Measurements from ENCODE around the gene LUC7L3. TPM values are rescaled to one million over a fixed set of nuclear protein-coding genes. Genes with fewer than 3 reads are reported as not detected.

LUC7L3 gene, protein sequence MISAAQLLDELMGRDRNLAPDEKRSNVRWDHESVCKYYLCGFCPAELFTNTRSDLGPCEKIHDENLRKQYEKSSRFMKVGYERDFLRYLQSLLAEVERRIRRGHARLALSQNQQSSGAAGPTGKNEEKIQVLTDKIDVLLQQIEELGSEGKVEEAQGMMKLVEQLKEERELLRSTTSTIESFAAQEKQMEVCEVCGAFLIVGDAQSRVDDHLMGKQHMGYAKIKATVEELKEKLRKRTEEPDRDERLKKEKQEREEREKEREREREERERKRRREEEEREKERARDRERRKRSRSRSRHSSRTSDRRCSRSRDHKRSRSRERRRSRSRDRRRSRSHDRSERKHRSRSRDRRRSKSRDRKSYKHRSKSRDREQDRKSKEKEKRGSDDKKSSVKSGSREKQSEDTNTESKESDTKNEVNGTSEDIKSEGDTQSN
- total RNA-seq (2021), result 185 and 194 TPM in 2 replicates
- percentile 99 among the genes with signal in this experiment for Bru-seq, nascent RNA
- percentile 99 among the genes with signal in this experiment for BruChase-seq, experiment 1, labeled RNA remaining after a 2-hour chase
- percentile 98 among the genes with signal in this experiment for BruChase-seq, experiment 2, labeled RNA remaining after a 6-hour chase
- long read RNA-seq, full-length matches to known transcripts, result 126 of 221 reads
- long read RNA-seq, partial matches to known transcripts, result 55 of 221 reads
- long read RNA-seq, other reads (novel, unspliced or antisense), result 40 of 221 reads

DNA sequence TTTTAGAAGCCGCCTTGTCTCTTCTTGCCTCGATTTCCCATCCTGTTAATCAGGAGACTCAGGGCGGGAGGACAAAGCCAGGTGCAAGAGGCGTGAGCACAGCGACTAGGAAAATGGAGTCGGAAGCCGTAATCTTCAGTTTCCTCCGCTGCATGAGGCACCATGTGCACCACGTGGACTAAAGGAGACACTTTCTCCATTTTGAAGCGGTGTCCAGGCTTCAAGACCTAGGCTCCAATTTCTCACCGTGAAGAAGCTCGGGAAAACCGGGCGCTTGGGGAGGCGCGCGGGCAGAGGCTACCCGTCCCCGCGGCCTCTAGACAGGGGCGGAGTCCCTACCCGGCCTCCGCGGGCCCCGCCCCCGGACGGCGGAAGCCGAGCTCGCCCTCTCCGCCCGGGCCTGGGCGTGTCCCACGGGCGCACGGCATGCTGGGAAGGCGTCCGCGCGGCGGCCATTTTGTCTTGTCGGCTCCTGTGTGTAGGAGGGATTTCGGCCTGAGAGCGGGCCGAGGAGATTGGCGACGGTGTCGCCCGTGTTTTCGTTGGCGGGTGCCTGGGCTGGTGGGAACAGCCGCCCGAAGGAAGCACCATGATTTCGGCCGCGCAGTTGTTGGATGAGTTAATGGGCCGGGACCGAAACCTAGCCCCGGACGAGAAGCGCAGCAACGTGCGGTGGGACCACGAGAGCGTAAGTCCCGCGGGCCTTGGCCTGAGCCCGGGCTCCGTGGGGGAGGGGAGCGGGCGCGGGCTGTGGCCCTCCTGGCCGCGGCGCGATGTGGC lies at the start of gene LUC7L3:
Gene LUC7L3, plus strand, starts transcription at position 460 of the 780 bp plus-strand sequence. Its CDS starts 130 bp downstream, at position 590.
- Histone ChIP-seq H3K4me1 (ENCODE audit: insufficient read depth, low read length, poor library complexity, severe bottlenecking) (peaks cover 22% of the 10 kb centered on the region), H3K36me3 (ENCODE audit: insufficient read depth, low read length, poor library complexity, severe bottlenecking) (no peaks in the 10 kb centered on the region), H3K27ac (ENCODE audit: low read depth, low read length, poor library complexity, severe bottlenecking) (peak within 1 kb of the TSS; percentile 98), H3K27me3 (replicated peaks; ENCODE audit: insufficient read depth, low read depth, low read length, poor library complexity) (no peaks in the 10 kb centered on the region), H3K9me3 (ENCODE audit: low read depth, low read length, poor library complexity, severe bottlenecking) (no peaks in the 10 kb centered on the region), H3K4me3 (ENCODE audit: low read depth, low read length, poor library complexity, severe bottlenecking) (peak within 1 kb of the TSS; percentile 83)
- intact Hi-C loops (cut with micrococcal nuclease; ENCODE audit: unreplicated experiment), result loop anchor here (10.0 kb wide), 1 partner anchor 435 kb away; the partner anchor contains the start of gene NME1
- ChIA-PET POLR2A (ENCODE audit: low non-redundant PET) (interaction anchor here (0.6 to 1.0 kb wide), 2 partner anchors 11 to 318 kb away, joined by 3 to 4 read pairs; no protein-coding TSS in a partner anchor), CTCF (no interaction called here)
- peak; percentile 98 for DNase-seq (ENCODE audit: low spot score)
- TSS peak; percentile 98 for BruUV-seq (replicated peaks)
- TF ChIP-seq, protein P1, sequence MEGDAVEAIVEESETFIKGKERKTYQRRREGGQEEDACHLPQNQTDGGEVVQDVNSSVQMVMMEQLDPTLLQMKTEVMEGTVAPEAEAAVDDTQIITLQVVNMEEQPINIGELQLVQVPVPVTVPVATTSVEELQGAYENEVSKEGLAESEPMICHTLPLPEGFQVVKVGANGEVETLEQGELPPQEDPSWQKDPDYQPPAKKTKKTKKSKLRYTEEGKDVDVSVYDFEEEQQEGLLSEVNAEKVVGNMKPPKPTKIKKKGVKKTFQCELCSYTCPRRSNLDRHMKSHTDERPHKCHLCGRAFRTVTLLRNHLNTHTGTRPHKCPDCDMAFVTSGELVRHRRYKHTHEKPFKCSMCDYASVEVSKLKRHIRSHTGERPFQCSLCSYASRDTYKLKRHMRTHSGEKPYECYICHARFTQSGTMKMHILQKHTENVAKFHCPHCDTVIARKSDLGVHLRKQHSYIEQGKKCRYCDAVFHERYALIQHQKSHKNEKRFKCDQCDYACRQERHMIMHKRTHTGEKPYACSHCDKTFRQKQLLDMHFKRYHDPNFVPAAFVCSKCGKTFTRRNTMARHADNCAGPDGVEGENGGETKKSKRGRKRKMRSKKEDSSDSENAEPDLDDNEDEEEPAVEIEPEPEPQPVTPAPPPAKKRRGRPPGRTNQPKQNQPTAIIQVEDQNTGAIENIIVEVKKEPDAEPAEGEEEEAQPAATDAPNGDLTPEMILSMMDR (conservative IDR thresholded peaks at IDR 0.05; ENCODE audit: low read depth, low read length), result no peak
- no peak for TF ChIP-seq EZH2 (IDR thresholded peaks at IDR 0.05; ENCODE audit: borderline replicate concordance, low read depth, low read length, poor library complexity, severe bottlenecking)

DNA sequence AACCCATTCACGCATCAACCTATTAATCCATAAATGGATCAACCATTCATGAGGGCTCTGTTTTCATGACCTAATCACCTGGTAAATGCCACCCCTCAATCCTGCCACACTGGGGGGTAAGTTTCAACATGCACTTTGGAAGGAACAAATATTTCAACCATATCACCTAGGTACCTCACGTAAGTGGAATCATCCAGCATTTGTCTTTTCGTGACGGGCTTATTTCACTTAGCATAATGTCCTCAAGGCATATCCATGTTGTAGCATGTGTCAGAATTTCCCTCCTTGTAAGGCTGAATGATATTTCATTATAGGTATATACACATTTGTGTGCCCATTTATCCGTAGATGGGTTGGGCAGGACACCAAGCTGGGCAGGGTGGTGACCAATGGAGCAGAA lies 47.3 kb upstream of the LUC7L3 start:
- intact Hi-C loops (cut with micrococcal nuclease; ENCODE audit: unreplicated experiment), result no loop called here
- Histone ChIP-seq H3K27ac (ENCODE audit: low read depth, low read length, poor library complexity, severe bottlenecking) (no peak overlapping the region), H3K4me1 (ENCODE audit: insufficient read depth, low read length, poor library complexity, severe bottlenecking) (no peaks in the 10 kb centered on the region), H3K9me3 (ENCODE audit: low read depth, low read length, poor library complexity, severe bottlenecking) (no peaks in the 10 kb centered on the region), H3K36me3 (ENCODE audit: insufficient read depth, low read length, poor library complexity, severe bottlenecking) (no peaks in the 10 kb centered on the region), H3K4me3 (ENCODE audit: low read depth, low read length, poor library complexity, severe bottlenecking) (no peak overlapping the region), H3K27me3 (replicated peaks; ENCODE audit: insufficient read depth, low read depth, low read length, poor library complexity) (no peaks in the 10 kb centered on the region)
- CTCF ChIA-PET, result interaction anchor here (0.7 kb wide), 1 partner anchor 111 kb away, joined by 3 read pairs; no protein-coding TSS in a partner anchor
- BruUV-seq (replicated peaks), result no TSS peak
- no peak for DNase-seq (ENCODE audit: low spot score)
- TF ChIP-seq EZH2 (IDR thresholded peaks at IDR 0.05; ENCODE audit: borderline replicate concordance, low read depth, low read length, poor library complexity, severe bottlenecking), result no peak
- TF ChIP-seq, protein P1 (conservative IDR thresholded peaks at IDR 0.05; ENCODE audit: low read depth, low read length), result no peak
- POLR2A ChIA-PET (ENCODE audit: low non-redundant PET), result no interaction called here
